Fibroblast of lung (primary cell): ENCODE results near the gene ONECUT1. TPM values are rescaled to one million over a fixed set of nuclear protein-coding genes. Genes with fewer than 3 reads are reported as not detected.

Experiments
- DNase-seq, 2 donors: peaks; one replicate each; pipeline versions ENCODE4 v3.0.0 to v3.0.0-alpha.2; 2010; ENCODE audit warnings: low read depth in 2 of 2
- H2AFZ ChIP-seq: 2 replicates; pipeline ENCODE4 v1.5.1; 2012; ENCODE audit warnings: low read length, control low read depth, inconsistent platforms
- H3K27ac ChIP-seq: 2 replicates; pipeline ENCODE4 v1.5.1; 2011; ENCODE audit warnings: low read length, control low read depth; ENCODE audit not compliant: insufficient read depth
- H3K27me3 ChIP-seq: 2 replicates; pipeline ENCODE4 v1.5.1; 2011; ENCODE audit warnings: mild to moderate bottlenecking, low read length; ENCODE audit not compliant: control insufficient read depth, insufficient read depth
- H3K36me3 ChIP-seq: 2 replicates; pipeline ENCODE4 v1.5.1; 2011; ENCODE audit warnings: low read length; ENCODE audit not compliant: control insufficient read depth, insufficient read depth
- H3K4me1 ChIP-seq: 2 replicates; pipeline ENCODE4 v1.5.1; 2011; ENCODE audit warnings: low read length; ENCODE audit not compliant: control insufficient read depth, insufficient read depth; ENCODE audit errors: extremely low read depth
- H3K4me2 ChIP-seq: 2 replicates; pipeline ENCODE4 v1.5.1; 2011; ENCODE audit warnings: low read length, control low read depth; ENCODE audit not compliant: insufficient read depth; ENCODE audit errors: extremely low read depth
- H3K4me3 ChIP-seq, 4 experiments: fragments of 200-600 bp in 1 of 4; sonication (generic) in 1 of 4; replicated peaks in 1 of 4; 2 replicates each; pipeline ENCODE4 v1.5.1; 2011 to 2016; ENCODE audit warnings: low read length in 4 of 4, low read depth in 3 of 4, mild to moderate bottlenecking in 3 of 4, control low read depth in 2 of 4, inconsistent platforms in 1 of 4, mixed read lengths in 1 of 4; ENCODE audit not compliant: insufficient read depth in 1 of 4; ENCODE audit errors: control extremely low read depth in 1 of 4
- H3K79me2 ChIP-seq: 2 replicates; pipeline ENCODE4 v1.5.1; 2012; ENCODE audit warnings: mild to moderate bottlenecking, low read length, inconsistent platforms; ENCODE audit not compliant: control insufficient read depth, insufficient read depth
- H3K9ac ChIP-seq: 2 replicates; pipeline ENCODE4 v1.5.1; 2011; ENCODE audit warnings: mild to moderate bottlenecking, low read length, control low read depth; ENCODE audit not compliant: insufficient read depth
- H3K9me3 ChIP-seq: 2 replicates; pipeline ENCODE4 v1.5.1; 2012; ENCODE audit warnings: low read depth, low read length; ENCODE audit not compliant: control insufficient read depth, insufficient read depth
- H4K20me1 ChIP-seq: 2 replicates; pipeline ENCODE4 v1.5.1; 2011; ENCODE audit warnings: low read length; ENCODE audit not compliant: control insufficient read depth, insufficient read depth; ENCODE audit errors: extremely low read depth
- EZH2 ChIP-seq: IDR thresholded peaks from 2 replicates; pipeline ENCODE4 v1.5.1; 2012; ENCODE audit warnings: low read length, control low read depth, mild to moderate bottlenecking; ENCODE audit errors: missing control alignments
- polyA plus RNA-seq, 2 donors: library from polyadenylated mRNA; depleted of rRNA in 1 of 2; stranded (reverse) in 1 of 2; unstranded in 1 of 2; fragments of >200 nt; gene quantifications; 2 replicates each; pipeline ENCODE4 v1.2.1, GENCODE V29; 2011 to 2012; ENCODE audit warnings: missing spikeins in 1 of 2
- total RNA-seq: library from RNA; depleted of rRNA; stranded (reverse); fragments of >200 nt; gene quantifications from 2 replicates; pipeline ENCODE4 v1.2.1, GENCODE V29; 2014
- TF ChIP-seq, protein P1 (sequence below), 2 donors: IDR thresholded peaks in 1 of 2; conservative IDR thresholded peaks in 1 of 2; 1 replicate in 1 of 2; 2 replicates in 1 of 2; pipeline ENCODE4 v1.5.1; 2011 to 2012; ENCODE audit warnings: low read length in 2 of 2, control low read depth in 1 of 2, inconsistent platforms in 1 of 2, low read depth in 1 of 2, mild to moderate bottlenecking in 1 of 2

Gene ONECUT1
- total and polyA plus RNA-seq, 2 donors (not counting 1 experiment from before 2014, with no cell fraction given): not detected

DNA sequence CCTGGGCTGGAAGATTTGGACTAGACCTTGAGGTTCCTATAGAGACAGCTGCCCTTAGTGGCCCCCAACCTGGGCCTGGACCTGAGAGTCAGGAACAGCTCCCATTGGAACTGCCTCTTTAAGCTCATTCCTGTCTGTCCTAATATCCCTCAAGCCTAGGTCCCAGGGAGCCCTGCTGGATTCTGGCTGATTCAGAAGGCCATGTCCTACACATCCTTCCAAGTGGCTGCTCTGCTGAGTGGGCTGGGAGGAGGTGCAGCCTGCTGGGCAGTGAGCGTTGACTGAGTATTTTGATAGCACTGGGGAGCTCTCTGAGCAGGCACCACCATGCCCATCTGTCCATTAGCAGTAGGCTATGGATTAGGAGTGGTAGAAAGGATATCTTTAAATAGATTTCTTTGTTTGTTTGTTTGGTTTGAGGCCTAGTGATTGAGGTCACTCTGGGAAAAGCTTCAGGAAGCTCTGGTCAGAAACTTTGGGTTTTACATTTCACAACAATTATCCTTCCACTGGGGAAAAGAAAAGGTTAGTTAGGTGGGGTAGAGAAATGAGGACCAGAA lies 56.4 kb downstream of the ONECUT1 start:
- H3K4me2 ChIP-seq: no peak overlapping the region
- no peak for DNase-seq
- no peak overlapping the region for H3K9ac ChIP-seq
- H2AFZ ChIP-seq: no peak overlapping the region
- no peaks in the 10 kb centered on the region for H3K27me3 ChIP-seq
- no peak overlapping the region for H3K4me3 ChIP-seq
- no peak overlapping the region for H3K27ac ChIP-seq
- no peaks in the 10 kb centered on the region for H3K36me3 ChIP-seq
- no peaks in the 10 kb centered on the region for H3K79me2 ChIP-seq
- H4K20me1 ChIP-seq: no peaks in the 10 kb centered on the region
- H3K9me3 ChIP-seq: no peaks in the 10 kb centered on the region
- TF ChIP-seq, protein P1, sequence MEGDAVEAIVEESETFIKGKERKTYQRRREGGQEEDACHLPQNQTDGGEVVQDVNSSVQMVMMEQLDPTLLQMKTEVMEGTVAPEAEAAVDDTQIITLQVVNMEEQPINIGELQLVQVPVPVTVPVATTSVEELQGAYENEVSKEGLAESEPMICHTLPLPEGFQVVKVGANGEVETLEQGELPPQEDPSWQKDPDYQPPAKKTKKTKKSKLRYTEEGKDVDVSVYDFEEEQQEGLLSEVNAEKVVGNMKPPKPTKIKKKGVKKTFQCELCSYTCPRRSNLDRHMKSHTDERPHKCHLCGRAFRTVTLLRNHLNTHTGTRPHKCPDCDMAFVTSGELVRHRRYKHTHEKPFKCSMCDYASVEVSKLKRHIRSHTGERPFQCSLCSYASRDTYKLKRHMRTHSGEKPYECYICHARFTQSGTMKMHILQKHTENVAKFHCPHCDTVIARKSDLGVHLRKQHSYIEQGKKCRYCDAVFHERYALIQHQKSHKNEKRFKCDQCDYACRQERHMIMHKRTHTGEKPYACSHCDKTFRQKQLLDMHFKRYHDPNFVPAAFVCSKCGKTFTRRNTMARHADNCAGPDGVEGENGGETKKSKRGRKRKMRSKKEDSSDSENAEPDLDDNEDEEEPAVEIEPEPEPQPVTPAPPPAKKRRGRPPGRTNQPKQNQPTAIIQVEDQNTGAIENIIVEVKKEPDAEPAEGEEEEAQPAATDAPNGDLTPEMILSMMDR (conservative IDR thresholded peaks at IDR 0.05 in 1 of 2, IDR thresholded peaks at IDR 0.05 in 1 of 2; ENCODE audit: low read depth in 1 of 2, low read length in 2 of 2): no peak
- no peak for TF ChIP-seq EZH2
- no peaks in the 10 kb centered on the region for H3K4me1 ChIP-seq

DNA sequence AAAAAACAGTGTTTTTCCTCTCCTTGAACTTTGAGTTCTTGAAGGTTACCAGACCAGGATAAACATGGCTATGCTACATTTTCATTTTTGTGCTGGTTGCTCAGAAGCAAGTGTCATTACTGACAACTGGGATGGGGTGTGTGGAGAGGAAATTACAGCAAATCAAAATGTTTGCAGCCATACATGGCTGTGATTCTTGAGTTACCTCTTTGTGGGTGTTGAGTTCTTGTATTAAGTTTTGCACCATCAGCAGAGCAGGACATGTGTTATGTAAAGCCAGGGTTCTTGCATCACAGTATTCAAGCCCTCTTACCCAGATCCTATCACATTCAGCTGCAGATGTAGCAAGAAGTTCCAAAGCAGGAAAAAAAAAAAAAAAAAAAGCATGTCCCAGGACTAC lies 57.0 kb downstream of the ONECUT1 start:
- Histone ChIP-seq H3K9ac (no peak overlapping the region), H4K20me1 (no peaks in the 10 kb centered on the region), H3K4me1 (no peaks in the 10 kb centered on the region), H3K9me3 (no peaks in the 10 kb centered on the region), H3K79me2 (no peaks in the 10 kb centered on the region), H3K27ac (no peak overlapping the region), H3K27me3 (no peaks in the 10 kb centered on the region), H3K4me3 (no peak overlapping the region), H3K4me2 (no peak overlapping the region), H2AFZ (no peak overlapping the region), H3K36me3 (no peaks in the 10 kb centered on the region)
- DNase-seq: peak in 1 of 2 donors; percentile 83
- no peak for TF ChIP-seq EZH2
- TF ChIP-seq, protein P1 (conservative IDR thresholded peaks at IDR 0.05 in 1 of 2, IDR thresholded peaks at IDR 0.05 in 1 of 2; ENCODE audit: low read depth in 1 of 2, low read length in 2 of 2): no peak

DNA sequence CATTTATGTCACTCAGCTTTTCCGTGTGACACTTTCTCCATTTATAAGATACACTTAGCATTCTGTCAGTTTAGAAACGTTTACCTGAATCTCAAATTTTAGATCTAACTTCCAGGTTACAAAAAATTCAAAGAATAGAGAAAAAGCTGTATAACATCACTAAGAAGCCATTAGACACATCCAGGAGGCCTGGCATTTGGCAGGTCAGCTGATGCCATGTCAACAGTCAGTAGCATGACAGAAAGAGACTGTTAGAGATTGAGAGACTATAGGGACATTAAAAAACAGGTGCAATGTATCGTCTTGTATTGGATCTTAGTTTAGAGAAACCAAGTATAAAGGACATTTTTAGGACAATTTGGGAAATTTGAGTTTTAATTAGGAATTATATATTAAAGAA lies 57.6 kb downstream of the ONECUT1 start:
- H3K27me3 ChIP-seq: no peaks in the 10 kb centered on the region
- no peak overlapping the region for H3K4me3 ChIP-seq
- H4K20me1 ChIP-seq: no peaks in the 10 kb centered on the region
- H3K27ac ChIP-seq: no peak overlapping the region
- H3K9ac ChIP-seq: no peak overlapping the region
- H3K4me1 ChIP-seq: no peaks in the 10 kb centered on the region
- DNase-seq: no peak
- H2AFZ ChIP-seq: no peak overlapping the region
- H3K36me3 ChIP-seq: no peaks in the 10 kb centered on the region
- TF ChIP-seq, protein P1 (conservative IDR thresholded peaks at IDR 0.05 in 1 of 2, IDR thresholded peaks at IDR 0.05 in 1 of 2; ENCODE audit: low read depth in 1 of 2, low read length in 2 of 2): no peak
- TF ChIP-seq EZH2: no peak
- no peaks in the 10 kb centered on the region for H3K9me3 ChIP-seq
- no peaks in the 10 kb centered on the region for H3K79me2 ChIP-seq
- H3K4me2 ChIP-seq: no peak overlapping the region
